Measurements from ENCODE around the gene PEX14. TPM values are rescaled to one million over a fixed set of nuclear protein-coding genes. Genes with fewer than 3 reads are reported as not detected.

Gene PEX14
- total RNA-seq, 1 donor from 2014 or later: 9.2 TPM

DNA sequence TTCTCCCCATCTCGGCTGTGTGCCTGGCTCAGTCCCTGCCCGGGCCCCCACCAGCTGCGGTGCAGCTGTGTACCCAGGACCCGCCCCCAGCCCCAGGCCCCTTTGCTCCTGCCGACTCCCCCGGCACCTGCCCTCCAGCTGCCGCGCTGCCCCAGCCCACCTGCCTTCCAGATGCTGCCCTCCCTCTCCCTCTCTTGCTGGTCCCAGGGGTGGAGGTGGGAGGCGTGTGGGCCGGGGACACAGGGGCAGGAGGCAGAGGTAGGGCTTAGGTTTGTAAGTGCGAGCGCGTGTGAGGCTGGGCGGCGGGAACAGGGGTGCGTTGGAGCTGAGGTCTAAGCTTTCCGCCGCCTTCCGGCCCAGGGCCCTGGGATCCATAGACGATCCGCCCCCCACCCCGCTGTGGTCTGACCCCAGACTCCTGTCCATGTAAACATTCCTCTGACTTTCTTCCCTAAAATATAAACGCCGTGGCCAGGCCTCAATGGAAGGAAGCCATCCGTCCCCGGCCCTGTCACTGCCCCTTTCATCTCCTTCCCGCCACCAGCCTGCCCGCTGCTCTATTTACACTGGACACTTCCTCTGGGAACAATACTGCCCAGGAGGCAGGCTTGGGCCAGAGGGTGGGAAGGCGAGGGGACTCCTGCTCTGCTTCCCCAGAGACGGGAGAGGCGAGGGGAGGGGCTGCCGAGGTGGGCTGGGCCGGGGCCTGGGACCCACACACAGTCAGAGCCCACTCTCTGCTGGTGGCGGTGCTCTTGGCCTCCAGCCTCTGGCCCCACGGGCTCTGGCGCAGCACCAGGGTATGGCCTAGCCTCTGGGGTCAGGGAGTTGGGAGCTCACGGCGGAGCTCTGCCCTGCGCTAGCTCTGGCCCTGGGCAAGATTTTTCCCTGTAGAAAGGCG lies 193.4 kb downstream of the PEX14 start:
- no peak for DNase-seq

GRCh38 chr1:10669570-10669969 lies 194.8 kb downstream of the PEX14 start:
- DNase-seq: no peak

GRCh38 chr1:10670190-10670589 lies 195.4 kb downstream of the PEX14 start:
- no peak for DNase-seq

DNA sequence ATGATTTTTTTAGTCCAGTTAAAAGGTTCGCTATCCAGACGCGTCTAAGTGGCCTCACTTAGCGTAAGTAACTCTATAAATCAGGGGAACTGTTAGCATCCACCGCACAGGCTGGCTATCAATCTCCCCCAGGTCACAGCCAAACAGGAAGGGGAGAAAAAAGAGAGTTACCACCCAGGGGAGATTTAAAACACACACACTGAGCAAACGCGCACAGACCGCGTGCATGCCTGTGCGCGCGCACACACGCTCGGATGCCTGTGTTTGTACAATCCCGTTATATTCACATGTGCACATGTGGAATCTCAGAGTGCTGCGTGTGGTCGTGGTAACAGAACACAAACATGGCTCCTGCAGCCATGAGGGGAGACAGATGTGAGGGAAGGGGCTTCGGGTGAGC lies 196.3 kb downstream of the PEX14 start:
- DNase-seq: no peak

DNA sequence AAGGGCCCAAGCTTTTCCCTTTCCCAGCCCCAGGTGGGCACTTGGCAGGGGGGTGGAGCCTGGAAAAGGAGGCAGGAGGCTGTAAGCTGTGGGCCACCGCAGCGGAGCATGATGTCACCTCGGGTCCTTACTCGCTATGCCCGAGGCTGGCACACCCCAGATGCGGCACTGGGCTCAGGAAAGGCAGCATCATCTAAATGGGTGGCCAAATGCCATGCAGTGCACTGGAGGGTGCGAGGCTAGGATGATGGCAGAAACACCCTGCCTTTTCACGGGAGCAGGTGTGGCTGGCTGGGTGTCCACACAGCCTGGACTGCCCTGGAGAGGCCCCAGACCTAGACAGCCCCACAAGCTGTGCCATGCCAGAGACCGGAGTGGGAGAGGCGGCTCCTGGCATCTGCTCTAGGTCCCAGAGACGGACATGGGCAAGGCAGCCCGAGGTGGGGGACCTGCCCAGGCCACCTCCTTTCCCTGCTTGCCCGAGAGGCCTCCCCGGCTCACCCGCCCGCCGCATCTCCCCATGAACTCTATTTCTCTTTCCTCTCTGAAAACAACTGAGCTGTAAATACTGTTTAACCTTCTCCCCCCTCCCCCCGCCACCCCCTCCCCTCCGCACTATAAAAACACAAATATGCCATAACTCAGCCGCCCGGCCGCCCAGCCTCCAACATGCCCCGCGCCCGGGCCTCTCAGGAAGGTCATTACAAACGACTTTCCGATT lies 197.0 kb downstream of the PEX14 start:
- DNase-seq: no peak

DNA sequence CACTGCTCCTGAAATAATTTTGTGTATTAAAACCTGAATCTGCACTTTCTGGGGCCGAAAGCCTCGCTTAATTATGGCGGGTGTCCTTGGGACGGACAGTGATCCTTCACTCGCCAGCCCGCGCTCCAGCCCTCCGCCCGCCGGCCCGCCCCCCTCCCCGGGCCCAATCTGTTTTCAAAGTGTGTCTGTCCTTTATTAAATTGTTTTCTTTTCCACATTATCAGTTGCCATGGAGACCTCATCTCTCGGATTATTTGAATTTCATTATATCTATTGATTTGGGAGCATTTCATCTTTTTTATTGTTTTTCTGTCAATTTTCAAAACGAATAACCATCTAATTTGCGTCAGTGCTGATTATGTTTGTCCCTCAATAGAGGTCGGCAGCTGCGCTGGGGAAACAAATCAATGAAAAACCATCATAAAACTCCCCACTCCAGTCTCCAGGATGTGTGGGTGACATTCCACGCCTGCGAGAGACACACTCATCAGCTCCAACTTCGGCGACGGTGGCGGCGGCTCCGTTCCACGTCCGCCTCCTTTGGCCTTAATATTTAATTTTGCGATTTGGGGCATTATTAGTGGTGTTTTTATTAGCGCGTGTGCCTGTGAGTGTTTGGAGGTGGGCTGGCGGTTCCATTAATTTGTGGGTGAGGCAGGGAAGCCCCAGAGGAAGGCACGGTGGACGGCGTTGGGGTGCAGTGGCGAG lies 197.7 kb downstream of the PEX14 start:
- DNase-seq: no peak

GRCh38 chr1:10673109-10673711 lies 198.5 kb downstream of the PEX14 start:
- DNase-seq: no peak

DNA sequence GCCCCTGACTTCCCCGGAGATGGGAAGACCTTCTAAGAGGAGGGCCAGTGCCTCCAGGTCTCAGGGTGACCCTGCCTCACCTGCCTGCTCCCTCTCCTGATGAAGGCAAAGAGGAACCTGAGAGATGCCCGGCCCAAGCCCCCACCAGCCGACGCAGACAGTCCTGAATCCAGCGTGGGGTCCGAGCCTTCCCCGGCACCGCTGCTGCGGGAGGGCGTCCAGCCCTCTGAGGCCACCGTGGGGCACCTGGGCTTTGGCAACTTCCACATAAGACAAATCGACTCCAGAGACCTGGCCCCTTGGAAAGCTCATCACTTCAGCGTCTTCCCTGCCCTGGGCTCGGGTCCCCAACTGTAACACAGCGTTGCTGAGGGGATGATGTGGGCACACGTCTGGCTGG lies 199.5 kb downstream of the PEX14 start:
- no peak for DNase-seq

GRCh38 chr1:10674700-10675609 lies 200.2 kb downstream of the PEX14 start:
- no peak for DNase-seq

- no peak for DNase-seq
Observed at GRCh38 chr1:10675813-10676212, 201.1 kb downstream of the PEX14 start.

DNA sequence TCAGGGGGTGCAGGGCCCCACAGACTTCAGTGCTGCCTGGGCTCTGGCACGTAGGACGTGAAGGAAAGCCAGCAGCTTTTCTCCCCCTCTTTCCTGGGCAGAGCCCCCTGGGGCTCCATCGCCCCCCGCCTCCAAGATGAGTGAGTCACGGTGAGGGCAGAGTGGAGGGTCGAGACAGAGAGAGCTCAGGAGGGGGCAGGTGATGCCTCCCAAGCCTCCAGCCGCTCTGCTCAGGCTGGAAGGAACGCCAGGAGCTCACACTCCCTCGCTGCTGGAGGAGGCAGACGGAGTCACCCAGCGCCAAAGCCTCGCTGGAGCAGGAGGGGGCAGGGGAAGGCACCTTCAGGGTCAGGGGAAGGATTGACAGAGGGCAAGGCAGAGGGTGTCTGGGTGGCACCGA lies 202.2 kb downstream of the PEX14 start:
- no peak for DNase-seq

DNA sequence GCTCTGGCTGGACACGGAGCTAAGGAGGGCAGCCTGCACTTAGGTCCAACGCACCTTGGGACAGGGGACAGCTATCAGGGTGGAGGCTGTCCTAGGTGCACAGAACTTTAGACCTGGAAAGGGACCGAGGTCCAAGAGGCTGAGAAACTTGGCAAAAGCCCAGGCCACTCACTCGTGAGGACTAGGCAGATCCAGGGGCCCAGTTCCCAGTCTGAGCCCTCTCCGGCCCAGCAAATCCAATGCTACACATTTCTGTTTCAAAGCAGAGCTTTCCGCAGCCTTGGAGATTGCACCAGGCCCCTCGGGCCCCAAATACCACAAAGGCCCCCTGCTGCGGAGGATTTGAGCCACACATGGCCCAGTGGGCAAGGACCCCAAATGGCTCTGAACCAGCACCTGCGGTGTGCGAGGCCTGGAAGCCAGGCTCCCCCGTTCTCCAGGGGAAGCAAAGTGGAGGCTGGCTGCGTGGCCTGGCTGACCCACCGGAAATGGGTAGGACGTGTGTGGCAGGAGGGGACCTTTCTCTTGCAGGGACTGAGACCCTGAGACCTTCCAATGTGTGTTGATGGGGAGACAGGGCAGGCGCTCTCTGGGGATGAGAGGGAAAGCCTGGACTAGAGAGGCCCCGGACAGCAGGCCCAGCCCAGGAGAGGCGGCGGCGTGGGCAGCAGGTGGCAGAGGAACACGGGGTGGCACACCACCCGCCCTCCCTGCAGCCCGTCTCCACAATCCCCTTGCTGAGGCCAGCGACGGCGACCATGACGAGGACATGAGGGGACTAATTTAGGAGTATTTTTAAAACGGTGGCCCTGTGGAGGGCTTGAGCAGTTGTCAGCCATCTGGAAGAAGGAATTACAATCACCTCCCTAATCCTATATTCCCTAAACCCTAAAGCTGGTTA lies 203.0 kb downstream of the PEX14 start:
- DNase-seq: no peak

DNA sequence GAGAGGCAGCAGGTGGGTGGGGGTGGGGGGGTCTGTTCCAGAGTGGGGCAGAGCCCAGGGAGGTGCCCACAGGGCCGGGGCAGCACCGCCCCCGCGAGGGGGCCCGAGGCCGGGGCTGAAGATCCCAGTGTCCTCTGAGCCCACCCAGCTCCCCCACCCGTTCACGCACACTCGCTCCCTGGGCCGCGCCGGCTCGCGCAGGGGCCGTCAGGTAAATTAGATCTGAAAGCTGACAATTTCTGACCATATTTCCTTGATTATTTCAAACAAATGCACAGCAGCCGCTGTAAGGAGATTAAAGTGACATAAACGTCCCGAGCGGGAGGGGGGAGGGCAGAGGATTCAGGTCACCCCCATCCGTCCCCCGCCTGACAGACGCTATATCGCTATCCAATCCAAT lies 203.7 kb downstream of the PEX14 start:
- no peak for DNase-seq

DNA sequence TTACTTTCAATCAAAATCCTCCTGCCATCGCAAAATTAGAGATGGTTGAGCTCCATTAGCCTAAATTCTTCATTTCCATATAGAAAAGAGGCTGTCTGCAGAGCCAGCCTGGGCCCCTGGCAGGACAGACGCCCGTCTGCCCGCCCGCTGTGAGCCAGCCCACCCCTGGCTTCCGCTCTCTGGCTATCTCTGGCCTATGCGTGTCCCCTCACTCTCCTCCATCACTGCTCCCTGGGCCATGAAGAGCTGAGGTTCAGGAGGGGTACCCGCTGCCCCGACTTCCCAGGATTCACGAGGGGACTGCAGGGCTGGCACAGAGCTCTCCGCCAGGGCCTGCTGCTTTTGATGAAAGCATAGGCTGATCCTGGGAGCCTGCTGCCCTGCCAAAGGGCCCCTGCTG lies 204.1 kb downstream of the PEX14 start:
- DNase-seq: no peak

DNA sequence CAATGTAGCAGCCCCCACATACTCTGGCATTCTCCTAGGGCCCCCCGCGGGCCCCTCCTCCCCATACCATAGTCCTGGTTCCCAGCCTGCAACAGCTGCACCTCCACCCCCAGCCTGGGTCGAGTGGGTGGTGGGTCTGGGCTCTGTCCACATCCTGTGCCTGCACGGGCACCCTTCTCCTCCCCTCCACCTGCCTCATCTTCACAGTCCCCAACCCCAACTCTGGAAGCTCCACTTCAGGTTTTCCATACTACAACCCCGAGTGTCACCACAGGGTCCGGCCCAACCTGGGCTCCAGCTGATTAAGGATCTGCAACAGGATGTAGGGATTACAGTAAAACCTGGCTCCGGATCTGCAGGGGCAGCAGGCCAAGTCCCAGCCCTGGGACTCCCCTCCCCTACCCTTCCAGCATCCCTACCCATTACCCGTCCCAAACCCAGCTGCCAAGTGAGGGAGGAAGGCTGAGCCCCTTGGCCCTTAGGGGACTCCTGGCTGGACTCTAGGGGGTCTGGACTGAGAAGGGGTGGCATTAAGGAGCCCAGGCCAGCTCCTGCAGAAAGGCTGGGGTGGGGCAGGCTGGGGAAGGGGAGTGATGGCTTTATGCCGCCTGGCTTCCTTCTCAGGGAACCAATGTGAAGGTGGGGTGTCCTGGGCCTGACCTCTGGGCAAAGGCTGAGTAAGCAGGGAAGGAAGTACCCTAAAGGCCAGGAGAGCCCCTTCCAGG lies 204.9 kb downstream of the PEX14 start:
- DNase-seq: no peak
